ENCODE results near the gene GSC2. TPM values are rescaled to one million over a fixed set of nuclear protein-coding genes. Genes with fewer than 3 reads are reported as not detected.

The GSC2 gene
- total RNA-seq, 2 donors from 2014 or later, result not detected

DNA sequence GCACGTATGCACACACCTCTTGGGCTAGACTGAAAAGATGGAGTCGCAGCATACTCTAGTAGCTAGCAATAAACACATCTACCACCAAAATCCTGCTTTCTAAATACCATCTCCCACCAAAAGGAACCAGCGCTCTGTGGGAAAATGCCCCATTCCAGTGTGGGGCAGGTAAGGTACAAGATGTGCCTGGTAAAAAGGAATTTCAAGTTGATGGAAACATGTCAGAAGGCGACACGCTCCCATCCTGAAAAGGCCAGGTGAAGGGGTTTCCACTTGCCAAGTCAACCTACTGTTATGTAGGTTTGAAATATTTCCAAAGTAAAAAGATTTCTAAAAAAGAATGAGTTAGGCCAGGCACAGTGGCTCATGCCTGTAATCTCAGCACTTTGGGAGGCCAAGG lies 36.7 kb downstream of the GSC2 start:
- TF ChIP-seq, protein P1, sequence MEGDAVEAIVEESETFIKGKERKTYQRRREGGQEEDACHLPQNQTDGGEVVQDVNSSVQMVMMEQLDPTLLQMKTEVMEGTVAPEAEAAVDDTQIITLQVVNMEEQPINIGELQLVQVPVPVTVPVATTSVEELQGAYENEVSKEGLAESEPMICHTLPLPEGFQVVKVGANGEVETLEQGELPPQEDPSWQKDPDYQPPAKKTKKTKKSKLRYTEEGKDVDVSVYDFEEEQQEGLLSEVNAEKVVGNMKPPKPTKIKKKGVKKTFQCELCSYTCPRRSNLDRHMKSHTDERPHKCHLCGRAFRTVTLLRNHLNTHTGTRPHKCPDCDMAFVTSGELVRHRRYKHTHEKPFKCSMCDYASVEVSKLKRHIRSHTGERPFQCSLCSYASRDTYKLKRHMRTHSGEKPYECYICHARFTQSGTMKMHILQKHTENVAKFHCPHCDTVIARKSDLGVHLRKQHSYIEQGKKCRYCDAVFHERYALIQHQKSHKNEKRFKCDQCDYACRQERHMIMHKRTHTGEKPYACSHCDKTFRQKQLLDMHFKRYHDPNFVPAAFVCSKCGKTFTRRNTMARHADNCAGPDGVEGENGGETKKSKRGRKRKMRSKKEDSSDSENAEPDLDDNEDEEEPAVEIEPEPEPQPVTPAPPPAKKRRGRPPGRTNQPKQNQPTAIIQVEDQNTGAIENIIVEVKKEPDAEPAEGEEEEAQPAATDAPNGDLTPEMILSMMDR (IDR thresholded peaks at IDR 0.05), result no peak
- no peak overlapping the region for H3K4me3 ChIP-seq
- peaks cover 25 to 55% of the 10 kb centered on the region in 2 donors for H3K4me1 ChIP-seq (ENCODE audit: control insufficient read depth in 1 of 2, low read depth in 2 of 2)
- H3K27ac ChIP-seq, result no peak overlapping the region
- H3K27me3 ChIP-seq (replicated peaks; ENCODE audit: insufficient read depth), result no peaks in the 10 kb centered on the region
- no peaks in the 10 kb centered on the region for H3K36me3 ChIP-seq
- DNase-seq (ENCODE audit: low spot score) (no peak), ATAC-seq (ENCODE audit: insufficient number of reproducible peaks, low FRiP score, low read depth) (no peak)
- no peaks in the 10 kb centered on the region for H3K9me3 ChIP-seq

DNA sequence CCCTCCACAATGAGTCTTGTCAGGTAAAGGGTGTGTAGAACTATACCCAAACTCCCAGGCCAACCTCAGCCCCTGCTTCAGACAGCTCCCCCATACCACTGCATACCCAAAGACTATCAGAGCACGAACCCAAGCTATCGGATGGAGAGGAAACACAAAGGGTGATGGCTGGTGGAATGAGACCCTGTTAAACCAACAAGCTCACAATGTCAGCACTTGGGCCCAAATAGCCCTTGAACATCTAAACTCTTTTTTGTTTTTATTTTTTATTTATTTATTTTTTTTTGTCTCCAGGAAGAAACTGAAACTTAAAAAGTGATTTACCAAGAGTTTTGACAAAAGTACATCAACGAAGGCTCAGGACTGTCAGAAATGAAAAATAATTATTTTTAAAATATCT lies 38.5 kb downstream of the GSC2 start:
- TF ChIP-seq, protein P1 (IDR thresholded peaks at IDR 0.05), result no peak
- Histone ChIP-seq H3K27me3 (replicated peaks; ENCODE audit: insufficient read depth) (no peaks in the 10 kb centered on the region), H3K36me3 (no peaks in the 10 kb centered on the region), H3K4me1 (ENCODE audit: control insufficient read depth in 1 of 2, low read depth in 2 of 2) (peaks cover 19 to 43% of the 10 kb centered on the region in 2 donors), H3K9me3 (no peaks in the 10 kb centered on the region), H3K27ac (no peak overlapping the region), H3K4me3 (no peak overlapping the region)
- DNase-seq (ENCODE audit: low spot score) (no peak), ATAC-seq (ENCODE audit: insufficient number of reproducible peaks, low FRiP score, low read depth) (no peak)

DNA sequence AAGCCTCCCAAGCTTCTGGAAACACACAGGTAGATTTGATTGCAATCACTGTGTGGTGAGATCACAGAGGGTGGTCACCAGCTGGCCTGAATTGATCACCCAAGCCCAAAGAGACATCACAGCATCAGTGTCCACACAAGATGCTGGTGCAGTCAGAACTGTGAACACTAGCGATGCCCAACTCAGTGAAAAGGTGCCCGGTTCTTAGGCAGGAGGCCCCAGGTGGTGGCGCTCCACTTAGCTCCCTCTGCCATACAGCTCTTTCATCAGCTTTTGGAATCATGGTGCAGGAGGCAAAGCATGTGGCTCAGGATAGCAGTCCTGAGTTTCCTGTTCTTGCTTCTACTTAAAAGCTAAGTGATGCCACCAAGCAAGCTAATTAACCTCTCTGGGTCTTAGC lies 39.0 kb downstream of the GSC2 start:
- Histone ChIP-seq H3K9me3 (no peaks in the 10 kb centered on the region), H3K36me3 (no peaks in the 10 kb centered on the region), H3K27ac (no peak overlapping the region), H3K4me1 (ENCODE audit: control insufficient read depth in 1 of 2, low read depth in 2 of 2) (peaks cover 21 to 43% of the 10 kb centered on the region in 2 donors), H3K4me3 (no peak overlapping the region), H3K27me3 (replicated peaks; ENCODE audit: insufficient read depth) (no peaks in the 10 kb centered on the region)
- ATAC-seq (ENCODE audit: insufficient number of reproducible peaks, low FRiP score, low read depth), result no peak
- TF ChIP-seq, protein P1 (IDR thresholded peaks at IDR 0.05), result no peak
- no peak for DNase-seq (ENCODE audit: low spot score)

DNA sequence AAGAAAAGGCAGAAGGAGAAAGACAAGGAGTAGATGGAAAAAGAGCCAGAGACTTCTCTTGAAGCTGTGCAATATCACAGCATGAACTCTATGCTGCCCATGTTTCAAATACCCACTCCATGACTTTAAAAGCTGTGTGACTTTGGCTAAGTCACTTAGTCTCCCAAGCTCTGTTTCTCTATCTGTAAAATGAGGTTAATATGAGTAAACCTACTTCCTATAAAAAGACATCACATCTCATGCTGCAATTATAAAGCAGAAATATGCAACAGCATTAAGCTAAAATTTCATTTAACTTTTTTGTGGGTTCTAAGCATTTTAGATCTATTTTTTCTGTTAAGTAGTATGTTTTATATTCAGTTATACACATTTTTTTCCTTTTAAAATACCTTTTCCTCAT lies 39.4 kb downstream of the GSC2 start:
- Histone ChIP-seq H3K4me1 (ENCODE audit: control insufficient read depth in 1 of 2, low read depth in 2 of 2) (peaks cover 22 to 40% of the 10 kb centered on the region in 2 donors), H3K27me3 (replicated peaks; ENCODE audit: insufficient read depth) (no peaks in the 10 kb centered on the region), H3K36me3 (no peaks in the 10 kb centered on the region), H3K27ac (no peak overlapping the region), H3K9me3 (no peaks in the 10 kb centered on the region), H3K4me3 (no peak overlapping the region)
- TF ChIP-seq, protein P1 (IDR thresholded peaks at IDR 0.05), result no peak
- DNase-seq (ENCODE audit: low spot score) (no peak), ATAC-seq (ENCODE audit: insufficient number of reproducible peaks, low FRiP score, low read depth) (no peak)

DNA sequence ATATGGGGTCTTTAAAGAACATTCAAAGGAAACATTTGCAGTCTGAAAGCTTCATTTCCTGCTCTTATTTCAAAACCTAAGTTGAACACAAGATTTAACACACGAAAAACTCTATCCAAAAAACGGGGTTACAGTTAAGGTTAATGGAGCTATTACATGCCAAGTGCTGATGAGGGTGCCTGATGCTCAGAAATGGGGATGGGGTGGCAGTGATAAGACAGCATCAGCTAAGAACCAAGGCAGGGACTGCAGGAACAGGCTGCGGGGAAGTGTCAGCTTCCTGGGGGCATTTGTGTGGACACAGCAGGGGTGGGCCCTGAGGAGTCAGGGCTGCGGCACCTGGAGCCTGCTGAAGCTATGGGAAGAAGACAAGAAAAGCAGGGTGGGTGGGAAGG lies 40.0 kb downstream of the GSC2 start:
- TF ChIP-seq, protein P1 (IDR thresholded peaks at IDR 0.05), result no peak
- H3K27ac ChIP-seq, result peak overlapping the region; percentile 20 to 32
- no peaks in the 10 kb centered on the region for H3K36me3 ChIP-seq
- H3K4me1 ChIP-seq (ENCODE audit: control insufficient read depth in 1 of 2, low read depth in 2 of 2), result peaks cover 19 to 34% of the 10 kb centered on the region in 2 donors
- no peak for DNase-seq (ENCODE audit: low spot score)
- H3K27me3 ChIP-seq (replicated peaks; ENCODE audit: insufficient read depth), result no peaks in the 10 kb centered on the region
- no peaks in the 10 kb centered on the region for H3K9me3 ChIP-seq
- ATAC-seq (ENCODE audit: insufficient number of reproducible peaks, low FRiP score, low read depth), result no peak
- no peak overlapping the region for H3K4me3 ChIP-seq

Measured in thoracic aorta (tissue), 2 donors.